Mesendoderm (in vitro differentiated cells): ENCODE results near the gene MTPN.
A peak's percentile ranks its signal among the peaks of the same experiment; 100 is the strongest.

Source experiments
- DNase-seq: peaks from one replicate; pipeline ENCODE4 v3.0.0; 2013
- H2AK5ac ChIP-seq: 2 replicates; pipeline ENCODE4 v1.6.1; 2013; ENCODE audit warnings: low read length, inconsistent platforms
- H2BK120ac ChIP-seq: 2 replicates; pipeline ENCODE4 v1.6.1; 2013; ENCODE audit warnings: low read depth, mild to moderate bottlenecking, low read length, moderate library complexity, mixed read lengths
- H2BK15ac ChIP-seq: replicated peaks from 2 replicates; pipeline ENCODE4 v1.6.1; 2013; ENCODE audit warnings: low read depth, mild to moderate bottlenecking, moderate library complexity
- H2BK5ac ChIP-seq: 2 replicates; pipeline ENCODE4 v1.6.1; 2013; ENCODE audit warnings: low read length, inconsistent platforms
- H3K18ac ChIP-seq: 2 replicates; pipeline ENCODE4 v1.6.1; 2013; ENCODE audit warnings: mild to moderate bottlenecking, low read length, mixed read lengths
- H3K23ac ChIP-seq: one replicate; pipeline ENCODE4 v1.6.1; 2013; ENCODE audit warnings: low read length
- H3K27ac ChIP-seq: 2 replicates; pipeline ENCODE4 v1.5.1; 2013; ENCODE audit warnings: low read depth, mild to moderate bottlenecking, inconsistent platforms, low read length, moderate library complexity
- H3K27me3 ChIP-seq: 2 replicates; pipeline ENCODE4 v1.6.1; 2013; ENCODE audit warnings: low read length, control low read depth, mild to moderate bottlenecking, inconsistent platforms; ENCODE audit not compliant: insufficient read depth, poor library complexity
- H3K36me3 ChIP-seq: 2 replicates; pipeline ENCODE4 v1.6.1; 2013; ENCODE audit warnings: low read length, inconsistent platforms; ENCODE audit not compliant: control insufficient read depth, insufficient read depth
- H3K4ac ChIP-seq: one replicate; pipeline ENCODE4 v1.6.1; 2013; ENCODE audit warnings: low read depth, mild to moderate bottlenecking, low read length, moderate library complexity
- H3K4me1 ChIP-seq: 2 replicates; pipeline ENCODE4 v1.6.1; 2013; ENCODE audit warnings: low read depth, low read length, inconsistent platforms; ENCODE audit not compliant: control insufficient read depth
- H3K4me2 ChIP-seq: 2 replicates; pipeline ENCODE4 v1.6.1; 2013; ENCODE audit warnings: low read length
- H3K4me3 ChIP-seq: 2 replicates; pipeline ENCODE4 v1.5.1; 2013; ENCODE audit warnings: mild to moderate bottlenecking, low read length
- H3K56ac ChIP-seq: one replicate; pipeline ENCODE4 v1.6.1; 2013; ENCODE audit warnings: low read length
- H3K79me1 ChIP-seq: 2 replicates; pipeline ENCODE4 v1.6.1; 2013; ENCODE audit warnings: low read length, inconsistent platforms
- H3K79me2 ChIP-seq: 2 replicates; pipeline ENCODE4 v1.6.1; 2013; ENCODE audit warnings: mild to moderate bottlenecking, low read length; ENCODE audit not compliant: control insufficient read depth, insufficient read depth
- H3K9ac ChIP-seq: 2 replicates; pipeline ENCODE4 v1.6.1; 2013; ENCODE audit warnings: low read length, inconsistent platforms
- H4K5ac ChIP-seq: one replicate; pipeline ENCODE4 v1.6.1; 2013; ENCODE audit warnings: low read length
- H4K8ac ChIP-seq: one replicate; pipeline ENCODE4 v1.6.1; 2013; ENCODE audit warnings: low read depth, mild to moderate bottlenecking, control low read depth, low read length, moderate library complexity
- WGBS: extraction: QIAGEN DNeasy Blood & Tissue Kit; methylation state at CpG from one replicate; pipeline ENCODE4 v1.1.7; 2013; ENCODE audit warnings: low lambda C conversion rate, missing lambda C conversion rate; ENCODE audit not compliant: insufficient coverage; ENCODE audit errors: extremely low coverage; 5-methylcytosine and 5-hydroxymethylcytosine counted together

Gene MTPN

GRCh38 chr7:135933509-135934188 is 43.5 kb downstream of the MTPN start:
- H3K27ac ChIP-seq = no peak overlapping the region
- no peaks in the 10 kb centered on the region for H3K36me3 ChIP-seq
- H2BK5ac ChIP-seq = no peak overlapping the region
- peaks cover 11% of the 10 kb centered on the region for H3K79me2 ChIP-seq
- H2AK5ac ChIP-seq = no peak overlapping the region
- H3K4ac ChIP-seq = no peak overlapping the region
- WGBS = no CpG with 5 or more reads among the region's 2 CpGs
- H3K9ac ChIP-seq = no peak overlapping the region
- no peak overlapping the region for H3K4me2 ChIP-seq
- H3K56ac ChIP-seq = no peak overlapping the region
- H4K5ac ChIP-seq = no peak overlapping the region
- no peak overlapping the region for H2BK120ac ChIP-seq
- no peak overlapping the region for H2BK15ac ChIP-seq
- peaks cover 19% of the 10 kb centered on the region for H3K4me1 ChIP-seq
- H3K23ac ChIP-seq = no peak overlapping the region
- peak; percentile 65 for DNase-seq
- no peaks in the 10 kb centered on the region for H3K27me3 ChIP-seq
- H4K8ac ChIP-seq = no peak overlapping the region
- H3K79me1 ChIP-seq = peaks cover 19% of the 10 kb centered on the region
- no peak overlapping the region for H3K4me3 ChIP-seq
- no peak overlapping the region for H3K18ac ChIP-seq

- Histone ChIP-seq H3K27me3 (no peaks in the 10 kb centered on the region), H3K79me1 (peaks cover 19% of the 10 kb centered on the region), H3K56ac (no peak overlapping the region), H3K4ac (no peak overlapping the region), H3K4me3 (no peak overlapping the region), H3K23ac (no peak overlapping the region), H3K36me3 (no peaks in the 10 kb centered on the region), H2BK5ac (no peak overlapping the region), H3K79me2 (peaks cover 12% of the 10 kb centered on the region), H2BK15ac (no peak overlapping the region), H3K27ac (no peak overlapping the region), H3K18ac (no peak overlapping the region), H4K5ac (no peak overlapping the region), H3K9ac (no peak overlapping the region), H2AK5ac (no peak overlapping the region), H2BK120ac (no peak overlapping the region), H3K4me2 (no peak overlapping the region), H3K4me1 (peaks cover 17% of the 10 kb centered on the region), H4K8ac (no peak overlapping the region)
- no peak for DNase-seq
- WGBS = no CpG with 5 or more reads among the region's 5 CpGs
These were observed 45.0 kb downstream of the MTPN start for GRCh38 chr7:135932131-135932530.

GRCh38 chr7:135930565-135931461 is 46.3 kb downstream of the MTPN start:
- Histone ChIP-seq H3K23ac (no peak overlapping the region), H3K79me2 (peaks cover 10% of the 10 kb centered on the region), H4K8ac (no peak overlapping the region), H3K9ac (no peak overlapping the region), H2BK120ac (no peak overlapping the region), H3K4ac (no peak overlapping the region), H3K27ac (peak overlapping the region; percentile 35), H3K36me3 (no peaks in the 10 kb centered on the region), H3K18ac (peak overlapping the region; percentile 22), H3K4me1 (peaks cover 15% of the 10 kb centered on the region), H4K5ac (no peak overlapping the region), H2AK5ac (no peak overlapping the region), H3K56ac (no peak overlapping the region), H3K79me1 (peaks cover 14% of the 10 kb centered on the region), H3K4me3 (no peak overlapping the region), H3K27me3 (no peaks in the 10 kb centered on the region), H2BK15ac (no peak overlapping the region), H2BK5ac (peak overlapping the region; percentile 58), H3K4me2 (no peak overlapping the region)
- DNase-seq = peak; percentile 80
- WGBS = no CpG with 5 or more reads among the region's 9 CpGs

DNA sequence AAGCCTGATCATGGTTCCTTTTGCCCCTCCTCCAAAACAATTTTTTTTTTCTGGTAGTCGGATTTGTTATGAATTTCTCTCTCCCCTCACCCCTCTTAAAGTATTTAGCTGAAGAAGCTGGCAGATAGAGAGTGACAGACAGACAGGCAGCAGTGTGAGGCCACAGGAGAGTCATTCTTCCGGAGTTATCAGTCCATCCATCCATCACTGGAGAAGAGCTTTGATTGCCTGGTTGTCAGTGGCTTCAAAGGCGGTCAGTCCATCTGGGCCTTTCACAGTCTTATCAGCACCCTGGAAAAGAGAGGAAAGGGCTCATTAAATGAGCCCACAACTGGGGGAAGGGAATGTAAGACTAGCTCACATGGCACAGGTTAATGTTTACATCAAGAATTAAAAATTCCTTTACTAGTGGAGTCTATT is 47.4 kb downstream of the MTPN start:
- H3K9ac ChIP-seq = no peak overlapping the region
- no peak overlapping the region for H3K56ac ChIP-seq
- peaks cover 11% of the 10 kb centered on the region for H3K79me1 ChIP-seq
- no peak overlapping the region for H2BK15ac ChIP-seq
- DNase-seq = peak; percentile 75
- H3K36me3 ChIP-seq = no peaks in the 10 kb centered on the region
- no peak overlapping the region for H4K5ac ChIP-seq
- no peak overlapping the region for H4K8ac ChIP-seq
- peaks cover 15% of the 10 kb centered on the region for H3K4me1 ChIP-seq
- H3K27ac ChIP-seq = peak overlapping the region; percentile 73
- H3K18ac ChIP-seq = no peak overlapping the region
- no peak overlapping the region for H3K4ac ChIP-seq
- H3K4me3 ChIP-seq = no peak overlapping the region
- H2BK120ac ChIP-seq = no peak overlapping the region
- no peak overlapping the region for H3K23ac ChIP-seq
- no peaks in the 10 kb centered on the region for H3K27me3 ChIP-seq
- no CpG with 5 or more reads among the region's 3 CpGs for WGBS
- H2BK5ac ChIP-seq = no peak overlapping the region
- H2AK5ac ChIP-seq = no peak overlapping the region
- no peak overlapping the region for H3K4me2 ChIP-seq
- peaks cover 6% of the 10 kb centered on the region for H3K79me2 ChIP-seq

GRCh38 chr7:135929249-135929648 is 47.9 kb downstream of the MTPN start:
- Histone ChIP-seq H3K56ac (peak overlapping the region; percentile 39), H3K4me2 (no peak overlapping the region), H3K9ac (no peak overlapping the region), H3K4me3 (no peak overlapping the region), H2BK120ac (no peak overlapping the region), H2BK5ac (peak overlapping the region; percentile 4), H4K8ac (no peak overlapping the region), H4K5ac (no peak overlapping the region), H3K79me1 (peaks cover 7% of the 10 kb centered on the region), H2BK15ac (peak overlapping the region; percentile 45), H3K23ac (no peak overlapping the region), H3K27me3 (no peaks in the 10 kb centered on the region), H3K27ac (peak overlapping the region; percentile 73), H3K18ac (peak overlapping the region; percentile 6), H2AK5ac (no peak overlapping the region), H3K36me3 (no peaks in the 10 kb centered on the region), H3K4me1 (peaks cover 13% of the 10 kb centered on the region), H3K4ac (no peak overlapping the region), H3K79me2 (peaks cover 5% of the 10 kb centered on the region)
- no CpG with 5 or more reads among the region's 2 CpGs for WGBS
- DNase-seq = peak; percentile 70
